Measurements from ENCODE around the gene RFT1. TPM values are rescaled to one million over a fixed set of nuclear protein-coding genes. Genes with fewer than 3 reads are reported as not detected.

RFT1 gene
- total RNA-seq, 4 donors from 2014 or later = 6.8 to 10.3 (median 9.0) TPM

- Histone ChIP-seq H3K27ac (replicated peaks in 1 of 4) (no peak overlapping the region), H3K27me3 (no peaks in the 10 kb centered on the region), H3K36me3 (peaks cover 0 to 5% (median 0%) of the 10 kb centered on the region in 4 donors), H3K9me3 (no peaks in the 10 kb centered on the region), H3K4me3 (peak overlapping the region in 3 of 4 donors; percentile 66 to 84 (median 78)), H3K4me1 (peaks cover 17 to 25% (median 19%) of the 10 kb centered on the region in 4 donors)
- TF ChIP-seq EP300 (IDR thresholded peaks at IDR 0.05) (no peak), CTCF (IDR thresholded peaks at IDR 0.05) (no peak), POLR2AphosphoS5 (IDR thresholded peaks at IDR 0.05) (no peak), POLR2A (IDR thresholded peaks at IDR 0.05; ENCODE audit: low read depth) (no peak)
- no peak for DNase-seq (ENCODE audit: extremely low spot score)
- intact Hi-C loops (cut with DNase I) = loop anchor here (2.0 to 10.0 kb wide), 4 partner anchors 137 to 329 kb away; partner anchors contain the start of genes ITIH1 and NEK4
- WGBS = 83% methylated on average over 4 of the region's 11 CpGs
Observed at GRCh38 chr3:53071882-53072431, 58.3 kb downstream of the RFT1 start.

- Histone ChIP-seq H3K27me3 (no peaks in the 10 kb centered on the region), H3K36me3 (no peaks in the 10 kb centered on the region), H3K4me3 (no peak overlapping the region), H3K9me3 (no peaks in the 10 kb centered on the region), H3K4me1 (peaks cover 17 to 25% (median 19%) of the 10 kb centered on the region in 4 donors), H3K27ac (replicated peaks in 1 of 4) (no peak overlapping the region)
- WGBS = 56% methylated on average over 4 of the region's 4 CpGs
- TF ChIP-seq EP300 (IDR thresholded peaks at IDR 0.05) = no peak
- TF ChIP-seq POLR2A (IDR thresholded peaks at IDR 0.05; ENCODE audit: low read depth) = no peak
- TF ChIP-seq POLR2AphosphoS5 (IDR thresholded peaks at IDR 0.05) = no peak
- no peak for TF ChIP-seq CTCF (IDR thresholded peaks at IDR 0.05)
- intact Hi-C loops (cut with DNase I) = loop anchor here (5.0 to 10.0 kb wide), 2 partner anchors 222 to 295 kb away; partner anchors contain the start of genes ITIH1 and NEK4
- DNase-seq (ENCODE audit: extremely low spot score) = no peak
Observed at GRCh38 chr3:53069422-53070068, 60.7 kb downstream of the RFT1 start.

- Histone ChIP-seq H3K4me3 (no peak overlapping the region), H3K36me3 (no peaks in the 10 kb centered on the region), H3K27me3 (no peaks in the 10 kb centered on the region), H3K27ac (replicated peaks in 1 of 4) (no peak overlapping the region), H3K9me3 (no peaks in the 10 kb centered on the region), H3K4me1 (peaks cover 13 to 18% (median 13%) of the 10 kb centered on the region in 4 donors)
- no peak for DNase-seq (ENCODE audit: extremely low spot score)
- no peak for TF ChIP-seq POLR2A (IDR thresholded peaks at IDR 0.05; ENCODE audit: low read depth)
- TF ChIP-seq CTCF (IDR thresholded peaks at IDR 0.05) = no peak
- no peak for TF ChIP-seq EP300 (IDR thresholded peaks at IDR 0.05)
- intact Hi-C loops (cut with DNase I) = no loop called here
- 67% methylated on average over 3 of the region's 3 CpGs for WGBS
Observed at GRCh38 chr3:53068176-53068575, 62.1 kb downstream of the RFT1 start.

GRCh38 chr3:53067567-53067966 lies 62.7 kb downstream of the RFT1 start:
- WGBS = 76% methylated on average over 3 of the region's 3 CpGs
- no peak for TF ChIP-seq POLR2A (IDR thresholded peaks at IDR 0.05; ENCODE audit: low read depth)
- no peak for TF ChIP-seq POLR2AphosphoS5 (IDR thresholded peaks at IDR 0.05)
- no peak for TF ChIP-seq CTCF (IDR thresholded peaks at IDR 0.05)
- no peak for TF ChIP-seq EP300 (IDR thresholded peaks at IDR 0.05)
- no peak for DNase-seq (ENCODE audit: extremely low spot score)
- no peak overlapping the region for H3K4me3 ChIP-seq
- H3K36me3 ChIP-seq = no peaks in the 10 kb centered on the region
- no peaks in the 10 kb centered on the region for H3K9me3 ChIP-seq
- intact Hi-C loops (cut with DNase I) = no loop called here
- no peak overlapping the region for H3K27ac ChIP-seq (replicated peaks in 1 of 4)
- peaks cover 7 to 12% (median 7%) of the 10 kb centered on the region in 4 donors for H3K4me1 ChIP-seq
- H3K27me3 ChIP-seq = no peaks in the 10 kb centered on the region

Data from esophagus muscularis mucosa (tissue), 4 donors.